Measurements from ENCODE around the gene FOXN3.

GRCh38 chr14:89370381-89370780, 46.7 kb downstream of the FOXN3 start:
- TF ChIP-seq CTCF (IDR thresholded peaks at IDR 0.05), result no peak
- TF ChIP-seq POLR2A (IDR thresholded peaks at IDR 0.05), result no peak
